Measurements from ENCODE around the gene PTH1R.

PTH1R gene

GRCh38 chr3:46884427-46884826 lies 6.9 kb downstream of the PTH1R start:
- no peak for DNase-seq

DNA sequence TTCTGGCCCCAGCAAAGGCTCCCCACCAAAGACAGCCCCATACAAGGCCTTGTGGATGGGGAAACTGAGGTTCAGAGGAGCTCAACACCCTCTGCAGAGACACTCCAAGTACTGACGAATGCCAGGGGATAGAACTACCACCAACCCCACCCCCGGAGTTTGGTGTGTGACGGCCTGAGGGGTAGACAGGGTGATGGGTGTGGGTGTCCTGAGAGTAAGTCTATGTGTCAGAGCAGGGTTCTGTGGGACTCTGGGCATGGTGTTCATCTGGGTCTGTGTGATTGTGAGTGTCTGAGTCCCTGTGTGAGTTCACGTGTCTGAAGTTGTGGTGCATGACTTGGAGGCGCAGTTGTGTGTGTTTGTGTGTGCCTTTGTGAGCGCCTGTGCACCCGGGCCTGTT lies 7.4 kb downstream of the PTH1R start:
- no peak for DNase-seq

DNA sequence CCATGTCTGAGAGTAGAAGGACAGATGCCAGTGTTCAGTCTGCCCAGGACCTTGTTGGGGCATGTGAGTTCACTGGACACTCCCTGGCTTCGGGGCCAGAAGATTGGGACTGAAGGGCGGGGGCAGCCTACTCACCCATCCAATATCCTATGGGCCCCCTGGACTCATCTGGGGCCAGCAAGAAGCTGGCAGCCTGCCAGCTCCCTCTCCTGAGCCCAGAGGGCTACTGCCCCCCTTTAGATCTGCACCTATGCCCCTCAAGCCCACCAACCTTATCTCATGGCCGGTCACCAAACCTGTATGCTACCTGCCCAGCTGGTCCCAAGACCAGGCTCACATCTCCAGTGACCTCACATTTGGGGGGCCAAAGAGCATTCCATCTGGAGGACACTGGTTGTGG lies 8.1 kb downstream of the PTH1R start:
- no peak for DNase-seq

- no peak for DNase-seq
Observed at GRCh38 chr3:46887980-46888494, 10.5 kb downstream of the PTH1R start.

DNA sequence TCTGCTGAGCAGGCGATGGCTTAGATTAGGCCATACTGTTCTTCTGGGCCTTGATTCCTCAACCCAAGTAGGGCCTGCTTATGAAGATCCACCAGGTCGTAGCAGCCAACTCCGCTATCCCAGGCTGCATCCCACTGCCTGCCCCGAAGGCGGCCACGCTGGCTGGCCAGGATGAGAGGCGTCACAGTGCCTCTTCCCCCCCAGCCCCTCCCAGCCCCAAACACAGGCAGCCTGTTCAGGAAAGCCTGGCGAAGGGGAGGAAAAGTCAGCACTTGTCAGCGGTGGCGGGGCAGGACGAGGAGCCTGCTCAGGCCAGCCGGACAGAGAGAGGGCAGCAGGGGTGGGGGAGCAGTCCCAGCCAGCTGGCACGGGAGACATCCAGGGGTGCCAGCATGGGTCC lies 11.2 kb downstream of the PTH1R start:
- DNase-seq = no peak

GRCh38 chr3:46889381-46890110 lies 12.0 kb downstream of the PTH1R start:
- DNase-seq = no peak

DNA sequence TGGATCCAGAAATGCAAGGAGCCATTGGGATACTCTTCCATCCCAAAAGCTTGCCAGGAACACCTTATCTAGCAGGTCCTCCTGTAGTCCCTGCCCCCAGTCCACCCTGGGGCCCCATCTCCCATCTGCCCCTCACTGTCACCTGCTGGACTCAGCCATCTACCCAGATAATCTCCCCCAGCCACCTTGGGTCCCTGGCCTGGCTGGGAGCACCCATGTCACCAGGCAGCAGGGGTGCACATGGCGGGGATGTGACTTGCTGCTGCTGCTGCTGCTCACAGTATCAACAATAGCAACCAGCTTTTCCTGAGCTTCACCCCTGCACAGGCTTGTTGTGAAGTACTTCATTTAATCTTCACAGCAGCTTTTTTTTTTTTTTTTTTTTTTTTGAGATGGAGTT lies 12.6 kb downstream of the PTH1R start:
- no peak for DNase-seq

GRCh38 chr3:46891132-46891531 lies 13.6 kb downstream of the PTH1R start:
- no peak for DNase-seq

DNA sequence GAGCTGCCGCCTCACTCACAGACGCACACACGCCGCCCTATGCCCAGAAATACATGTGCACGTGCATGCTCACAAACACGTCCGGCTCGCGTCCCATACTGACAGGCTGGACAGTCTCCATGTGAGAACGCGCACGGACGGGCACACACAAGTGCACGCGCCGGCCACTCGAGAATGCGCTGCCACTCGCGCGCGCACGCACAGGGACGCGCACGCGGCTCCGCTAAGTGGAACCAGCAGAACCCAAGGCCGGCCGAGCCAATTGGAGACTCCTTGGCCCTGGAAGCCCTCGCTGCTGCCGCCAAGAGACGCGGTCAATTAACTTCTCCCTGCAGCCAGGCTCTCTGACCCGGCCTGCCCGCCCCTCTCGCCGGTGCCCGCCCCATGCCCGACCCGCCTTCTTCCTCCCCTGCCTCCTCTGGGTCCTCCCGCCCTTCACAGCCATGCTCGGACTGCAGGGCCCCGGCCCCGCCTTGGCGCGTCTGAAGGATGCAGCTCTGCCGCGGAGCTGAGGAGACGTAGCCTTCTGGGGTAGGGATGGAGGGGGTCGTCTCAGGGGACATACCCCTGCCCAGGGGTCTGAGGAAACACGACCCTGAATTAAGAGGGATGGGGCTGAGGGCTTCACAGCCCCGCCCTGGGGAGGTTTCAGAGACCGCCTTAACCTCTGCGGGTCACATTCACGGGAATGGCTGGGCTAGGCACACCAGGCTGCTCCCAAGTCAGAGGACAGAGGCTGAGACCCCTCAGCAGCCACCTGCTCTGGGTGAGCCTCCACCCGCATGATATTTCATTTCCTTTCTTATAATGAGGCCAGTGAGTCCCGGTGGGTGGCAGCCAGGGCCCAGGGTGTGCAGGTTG lies 15.0 kb downstream of the PTH1R start:
- DNase-seq = no peak

DNA sequence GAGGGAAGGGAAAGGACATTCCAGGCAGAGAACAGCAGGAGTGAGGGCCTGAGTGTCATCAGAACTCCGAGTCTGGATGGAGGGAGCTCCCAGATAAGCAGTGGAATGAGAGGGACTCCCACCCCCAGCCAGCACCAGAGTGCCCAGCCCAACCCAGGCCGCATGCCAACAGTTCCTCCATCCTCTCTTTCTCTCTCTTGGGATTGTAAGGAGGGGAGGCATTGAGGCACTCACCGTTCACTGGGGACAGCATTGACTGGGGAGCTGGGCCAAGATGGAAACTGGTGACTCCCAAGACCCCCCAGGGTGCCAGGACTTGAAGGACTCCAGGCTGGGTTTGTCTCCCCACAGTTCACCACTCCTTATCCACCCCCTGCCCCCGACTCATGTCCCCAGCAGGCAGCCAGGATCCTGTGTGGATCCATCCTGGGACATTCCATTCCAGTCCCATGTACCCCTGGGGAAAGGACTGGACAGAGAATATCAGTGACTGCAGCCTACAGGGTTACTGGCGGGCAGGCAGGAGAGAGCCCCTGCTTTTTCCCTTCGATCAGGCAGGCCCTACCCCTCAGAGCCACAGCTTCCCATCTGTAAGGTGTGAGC lies 15.7 kb downstream of the PTH1R start:
- no peak for DNase-seq

- no peak for DNase-seq
Observed at GRCh38 chr3:46893763-46894162, 16.2 kb downstream of the PTH1R start.

DNA sequence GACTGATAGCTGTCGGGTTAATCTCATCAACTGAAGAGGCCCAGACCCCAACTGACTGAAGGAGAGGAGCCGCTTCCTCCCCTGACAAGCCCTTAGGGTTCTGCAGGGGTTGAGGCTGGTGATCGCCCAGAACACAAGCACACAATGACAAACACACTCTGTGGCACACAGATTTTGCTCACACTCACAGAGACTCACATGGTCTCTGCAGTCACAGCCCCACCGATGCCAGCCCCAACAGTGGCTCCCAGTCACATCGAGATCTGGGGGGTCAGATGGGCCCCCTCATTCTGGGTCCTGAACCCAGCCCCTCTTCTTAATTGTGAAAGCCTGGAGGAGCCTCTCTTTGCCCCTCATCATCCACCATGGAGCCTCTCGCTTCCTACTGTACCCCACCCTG lies 16.7 kb downstream of the PTH1R start:
- no peak for DNase-seq

GRCh38 chr3:46895204-46895660 lies 17.7 kb downstream of the PTH1R start:
- no peak for DNase-seq

- DNase-seq = no peak
Observed at GRCh38 chr3:46895761-46896160, 18.2 kb downstream of the PTH1R start.

- DNase-seq = no peak
Observed at GRCh38 chr3:46896386-46896785, 18.9 kb downstream of the PTH1R start.

DNA sequence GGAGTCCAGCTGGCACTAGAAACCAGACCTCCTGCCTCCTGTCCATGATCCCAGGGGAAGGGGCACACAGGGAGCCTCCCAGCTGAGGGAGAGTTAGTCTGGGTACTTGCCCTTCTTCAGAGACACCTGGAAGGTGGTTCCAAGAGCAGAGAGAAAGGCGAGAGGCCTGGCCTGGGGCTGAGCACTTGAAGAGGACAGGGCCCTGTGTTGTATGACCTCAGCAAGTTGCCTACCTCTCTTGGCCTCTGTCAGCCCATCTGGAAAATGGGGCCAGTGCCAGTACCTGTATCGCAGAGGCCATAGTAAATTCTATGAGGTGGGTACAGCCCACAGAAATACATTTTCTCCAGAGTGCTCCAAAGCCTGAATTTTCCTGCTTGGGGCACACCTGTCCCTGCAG lies 19.5 kb downstream of the PTH1R start:
- DNase-seq = no peak

DNA sequence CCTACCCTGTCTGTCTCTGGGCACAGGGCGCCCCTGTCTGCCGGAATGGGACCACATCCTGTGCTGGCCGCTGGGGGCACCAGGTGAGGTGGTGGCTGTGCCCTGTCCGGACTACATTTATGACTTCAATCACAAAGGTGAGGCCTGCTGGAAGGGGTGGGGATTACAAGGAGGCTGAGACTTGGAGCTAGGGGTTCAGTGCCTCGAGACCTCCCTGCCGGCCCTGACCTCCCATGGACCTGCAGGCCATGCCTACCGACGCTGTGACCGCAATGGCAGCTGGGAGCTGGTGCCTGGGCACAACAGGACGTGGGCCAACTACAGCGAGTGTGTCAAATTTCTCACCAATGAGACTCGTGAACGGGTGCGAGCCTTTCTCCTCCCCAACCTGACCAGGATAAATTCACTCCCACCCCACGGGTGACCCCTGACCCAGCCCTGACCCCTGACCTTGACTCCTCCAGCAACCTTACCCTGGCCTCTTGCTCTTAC lies 20.4 kb downstream of the PTH1R start:
- no peak for DNase-seq

GRCh38 chr3:46898321-46899150 lies 21.0 kb downstream of the PTH1R start:
- DNase-seq = no peak

GRCh38 chr3:46899151-46900006 lies 21.9 kb downstream of the PTH1R start:
- DNase-seq = no peak

- DNase-seq = peak; percentile 38
Observed at GRCh38 chr3:46900007-46900292, 22.4 kb downstream of the PTH1R start.

- DNase-seq = no peak
Observed at GRCh38 chr3:46900356-46900755, 22.8 kb downstream of the PTH1R start.

DNA sequence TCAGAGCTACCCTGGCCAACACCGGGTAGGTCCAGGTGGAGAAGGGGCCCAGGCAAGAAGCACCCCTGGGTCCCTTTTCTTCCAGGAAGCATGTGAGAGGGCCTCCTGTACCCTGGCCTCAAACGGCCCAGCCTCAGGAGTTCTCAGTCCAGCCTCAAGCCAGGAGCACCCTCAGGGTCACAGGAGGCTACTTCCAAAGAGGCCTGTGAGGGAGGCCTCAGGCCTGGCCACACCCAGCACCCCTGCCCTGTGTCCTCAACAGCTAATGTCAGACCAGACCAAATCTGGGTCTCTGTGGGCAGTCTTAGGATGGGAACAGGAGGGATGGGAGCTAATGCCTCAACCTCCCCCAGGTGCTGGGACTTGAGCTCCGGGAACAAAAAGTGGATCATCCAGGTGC lies 23.5 kb downstream of the PTH1R start:
- DNase-seq = no peak

All from NCI-H1436 (cell line).